K562 (cell line): ENCODE results near the gene HDAC7.

Source experiments
- MAFF ChIP-seq: IDR thresholded peaks from 2 replicates; pipeline ENCODE4 v1.6.1; 2012; ENCODE audit warnings: low read length, improper control_type of control experiment
- MEIS2 ChIP-seq: fragments of 450-650 bp; IDR thresholded peaks from 2 replicates; pipeline ENCODE4 v1.6.1; 2014; ENCODE audit warnings: mild to moderate bottlenecking; ENCODE audit not compliant: partially characterized antibody
- NCOR1 ChIP-seq: fragments of 450-650 bp; IDR thresholded peaks from 2 replicates; pipeline ENCODE4 v1.6.1; 2016; ENCODE audit warnings: mild to moderate bottlenecking, moderate library complexity
- NR2C2 ChIP-seq, 2 experiments: fragments of 200-800 bp in 1 of 2; sonication (Bioruptor generic) in 1 of 2; sonication (generic) in 1 of 2; formaldehyde crosslinking in 1 of 2; IDR thresholded peaks; 2 replicates each; pipeline versions ENCODE4 v1.6.1 to v1.8.0; 2016 to 2022; ENCODE audit warnings: mild to moderate bottlenecking in 1 of 2, missing compliant biosample characterization in 1 of 2, missing genetic modification characterization in 1 of 2, missing genetic modification reagents in 1 of 2
- NR4A1 ChIP-seq, 2 experiments: fragments of 250-450 bp in 1 of 2; fragments of 450-650 bp in 1 of 2; sonication (Bioruptor Pico) in 1 of 2; IDR thresholded peaks; 2 replicates each; pipeline versions ENCODE4 v1.4.0 to v1.6.1; 2016 to 2020; ENCODE audit warnings: mild to moderate bottlenecking in 2 of 2, missing compliant biosample characterization in 1 of 2, missing genetic modification characterization in 1 of 2, moderate library complexity in 1 of 2
- POLR2A ChIP-seq: fragments of 450-650 bp; conservative IDR thresholded peaks from 2 replicates; pipeline ENCODE4 v1.6.1; 2016
- RAD51 ChIP-seq: fragments of 450-650 bp; IDR thresholded peaks from 2 replicates; pipeline ENCODE4 v1.7.1; 2016; ENCODE audit warnings: low read depth, mild to moderate bottlenecking, borderline replicate concordance
- TBL1XR1 ChIP-seq, 2 experiments: IDR thresholded peaks; 2 replicates each; pipeline ENCODE4 v1.6.1; 2012; ENCODE audit warnings: improper control_type of control experiment in 2 of 2, low read length in 2 of 2, mild to moderate bottlenecking in 1 of 2
- ZNF512 ChIP-seq: IDR thresholded peaks from 2 replicates; pipeline ENCODE4 v1.6.1; 2016; ENCODE audit warnings: missing genetic modification characterization, missing compliant biosample characterization
- TF ChIP-seq, protein P1 (sequence below), 3 experiments: IDR thresholded peaks in 2 of 3; conservative IDR thresholded peaks in 1 of 3; 2 replicates each; pipeline ENCODE4 v1.5.1; 2011 to 2012; ENCODE audit warnings: low read length in 3 of 3, mild to moderate bottlenecking in 3 of 3, control low read depth in 2 of 3, improper control_type of control experiment in 1 of 3, inconsistent platforms in 1 of 3, low read depth in 1 of 3, mixed read lengths in 1 of 3, moderate library complexity in 1 of 3; ENCODE audit not compliant: insufficient read depth in 2 of 3

- TF ChIP-seq NCOR1, result no peak
- TF ChIP-seq ZNF512 (tag), result no peak
- no peak for TF ChIP-seq MAFF
- TF ChIP-seq MEIS2, result no peak
- TF ChIP-seq, protein P1, sequence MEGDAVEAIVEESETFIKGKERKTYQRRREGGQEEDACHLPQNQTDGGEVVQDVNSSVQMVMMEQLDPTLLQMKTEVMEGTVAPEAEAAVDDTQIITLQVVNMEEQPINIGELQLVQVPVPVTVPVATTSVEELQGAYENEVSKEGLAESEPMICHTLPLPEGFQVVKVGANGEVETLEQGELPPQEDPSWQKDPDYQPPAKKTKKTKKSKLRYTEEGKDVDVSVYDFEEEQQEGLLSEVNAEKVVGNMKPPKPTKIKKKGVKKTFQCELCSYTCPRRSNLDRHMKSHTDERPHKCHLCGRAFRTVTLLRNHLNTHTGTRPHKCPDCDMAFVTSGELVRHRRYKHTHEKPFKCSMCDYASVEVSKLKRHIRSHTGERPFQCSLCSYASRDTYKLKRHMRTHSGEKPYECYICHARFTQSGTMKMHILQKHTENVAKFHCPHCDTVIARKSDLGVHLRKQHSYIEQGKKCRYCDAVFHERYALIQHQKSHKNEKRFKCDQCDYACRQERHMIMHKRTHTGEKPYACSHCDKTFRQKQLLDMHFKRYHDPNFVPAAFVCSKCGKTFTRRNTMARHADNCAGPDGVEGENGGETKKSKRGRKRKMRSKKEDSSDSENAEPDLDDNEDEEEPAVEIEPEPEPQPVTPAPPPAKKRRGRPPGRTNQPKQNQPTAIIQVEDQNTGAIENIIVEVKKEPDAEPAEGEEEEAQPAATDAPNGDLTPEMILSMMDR (IDR thresholded peaks at IDR 0.05 in 2 of 3, conservative IDR thresholded peaks at IDR 0.05 in 1 of 3; ENCODE audit: insufficient read depth in 2 of 3, low read depth in 1 of 3, low read length in 3 of 3), result no peak
- TF ChIP-seq TBL1XR1 (IDR thresholded peaks at IDR 0.05; ENCODE audit: low read length in 2 of 2), result no peak
- TF ChIP-seq NR2C2 (CRISPR knock-in tag; IDR thresholded peaks at IDR 0.05), result no peak
- TF ChIP-seq NR2C2 (tag; IDR thresholded peaks at IDR 0.05), result no peak
- TF ChIP-seq RAD51, result no peak
- TF ChIP-seq POLR2A, result no peak
- no peak for TF ChIP-seq NR4A1 (CRISPR knock-in tag; IDR thresholded peaks at IDR 0.05)
- no peak for TF ChIP-seq NR4A1 (tag; IDR thresholded peaks at IDR 0.05)
Measured at GRCh38 chr12:47789141-47789540, 30.6 kb downstream of the HDAC7 start.
